Calu3 (cell line): Measurements from ENCODE around the gene OTOG. TPM values are rescaled to one million over a fixed set of nuclear protein-coding genes. Genes with fewer than 3 reads are reported as not detected.

Source experiments
- BruUV-seq: library from RNA; stranded (reverse); fragments of 400-500 nt; replicated peaks from 2 replicates; lab custom pipeline; 2021; lab: Mats Ljungman, UMichigan
- CTCF ChIA-PET: fragments of 300-600 bp; sonication (Branson Sonifier 250); formaldehyde crosslinking; loops from one replicate; lab custom pipeline; 2022; ENCODE audit warnings: antibody characterized with exemption; lab: Charles Lee
- DNase-seq: peaks from one replicate; pipeline ENCODE4 v3.0.0; 2022
- H3K27ac Mint-ChIP-seq: one replicate; pipeline ENCODE4 v1.8.0; 2022; ENCODE audit warnings: mixed read lengths; ENCODE audit not compliant: unreplicated experiment
- H3K27me3 Mint-ChIP-seq: one replicate; pipeline ENCODE4 v1.8.0; 2022; ENCODE audit warnings: mixed read lengths; ENCODE audit not compliant: unreplicated experiment
- H3K36me3 Mint-ChIP-seq: one replicate; pipeline ENCODE4 v1.8.0; 2022; ENCODE audit warnings: mild to moderate bottlenecking, moderate library complexity, mixed read lengths; ENCODE audit not compliant: insufficient read depth, unreplicated experiment
- H3K4me1 Mint-ChIP-seq: one replicate; pipeline ENCODE4 v1.8.0; 2022; ENCODE audit warnings: mild to moderate bottlenecking, low read depth, mixed read lengths; ENCODE audit not compliant: unreplicated experiment
- H3K4me3 Mint-ChIP-seq: one replicate; pipeline ENCODE4 v1.8.0; 2022; ENCODE audit warnings: mild to moderate bottlenecking, low read depth, moderate library complexity, mixed read lengths; ENCODE audit not compliant: unreplicated experiment
- H3K9me3 Mint-ChIP-seq: one replicate; pipeline ENCODE4 v1.8.0; 2022; ENCODE audit warnings: low read depth, mixed read lengths; ENCODE audit not compliant: unreplicated experiment
- intact Hi-C: fragments of 100-400 bp; cut with micrococcal nuclease; formaldehyde crosslinking; loops from one replicate; pipeline ENCODE4 v1.10.0; 2022; ENCODE audit not compliant: unreplicated experiment
- total RNA-seq: library from RNA; stranded (reverse); gene quantifications from 2 replicates; pipeline ENCODE4 v1.2.3, GENCODE V29; 2022
- TF ChIP-seq, protein P1 (sequence below): fragments of 200-600 bp; IDR thresholded peaks from one replicate; pipeline ENCODE4 v1.8.0; 2022; ENCODE audit warnings: antibody characterized with exemption; ENCODE audit not compliant: unreplicated experiment

The OTOG gene
- total RNA-seq, 1 experiment from 2014 or later: not detected

DNA sequence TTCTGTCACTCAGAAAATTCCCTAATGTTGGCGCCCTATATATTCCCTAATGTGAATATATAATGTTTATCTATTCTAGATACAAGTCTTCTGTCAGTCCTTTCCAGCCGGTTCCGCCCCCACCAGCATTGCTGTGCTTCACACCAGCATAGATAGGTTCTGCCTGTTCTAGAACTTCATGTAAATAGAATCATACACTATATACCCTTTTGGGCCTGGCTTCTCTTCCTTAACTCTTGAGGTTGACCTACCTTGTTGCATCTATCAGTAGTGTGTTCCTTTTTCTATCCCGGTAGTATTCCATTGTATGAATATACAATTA lies 34.6 kb downstream of the OTOG start:
- CTCF ChIA-PET: no interaction called here

DNA sequence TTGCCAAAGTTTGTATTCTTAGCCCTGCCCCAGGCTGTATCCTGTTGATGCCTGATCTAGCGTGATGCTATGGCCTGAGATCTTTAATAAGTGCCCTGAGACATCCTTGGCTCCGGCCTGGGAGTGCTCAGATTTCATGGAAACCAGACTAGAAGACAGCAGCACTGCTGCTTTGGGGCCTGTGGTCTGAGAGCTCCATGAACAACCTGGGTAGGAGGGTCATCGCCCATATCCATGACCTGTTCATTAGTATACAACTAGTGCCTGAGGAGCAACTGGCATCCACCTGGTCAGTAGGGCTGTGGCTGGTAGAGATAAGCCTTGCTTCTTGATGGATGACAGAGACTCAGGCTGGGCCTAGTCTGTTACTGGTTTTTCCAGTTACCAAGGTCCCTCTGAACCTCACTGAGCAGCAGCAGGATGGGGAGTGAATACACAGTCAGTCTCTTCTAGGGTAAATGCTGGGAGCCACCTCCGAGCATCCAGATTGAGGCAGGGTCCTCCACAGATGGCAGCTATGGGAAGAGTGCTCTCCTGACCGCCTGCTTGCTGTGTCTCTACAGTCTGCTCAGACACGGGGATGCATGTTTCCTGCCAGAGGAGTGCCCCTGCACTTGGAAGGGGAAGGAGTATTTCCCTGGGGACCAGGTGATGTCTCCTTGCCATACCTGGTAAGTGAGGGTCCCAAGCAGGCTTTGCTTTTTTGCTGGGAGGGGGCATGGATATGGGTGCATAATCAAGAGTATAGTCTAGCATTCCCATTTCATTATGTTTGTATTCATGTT lies 39.0 kb downstream of the OTOG start:
- Mint-ChIP-seq H3K4me3 (no peak overlapping the region), H3K27me3 (peaks cover 22% of the 10 kb centered on the region), H3K27ac (no peak overlapping the region), H3K9me3 (no peaks in the 10 kb centered on the region), H3K4me1 (no peaks in the 10 kb centered on the region), H3K36me3 (no peaks in the 10 kb centered on the region)
- CTCF ChIA-PET: no interaction called here
- no peak for DNase-seq
- intact Hi-C loops: no loop called here
- TF ChIP-seq, protein P1, sequence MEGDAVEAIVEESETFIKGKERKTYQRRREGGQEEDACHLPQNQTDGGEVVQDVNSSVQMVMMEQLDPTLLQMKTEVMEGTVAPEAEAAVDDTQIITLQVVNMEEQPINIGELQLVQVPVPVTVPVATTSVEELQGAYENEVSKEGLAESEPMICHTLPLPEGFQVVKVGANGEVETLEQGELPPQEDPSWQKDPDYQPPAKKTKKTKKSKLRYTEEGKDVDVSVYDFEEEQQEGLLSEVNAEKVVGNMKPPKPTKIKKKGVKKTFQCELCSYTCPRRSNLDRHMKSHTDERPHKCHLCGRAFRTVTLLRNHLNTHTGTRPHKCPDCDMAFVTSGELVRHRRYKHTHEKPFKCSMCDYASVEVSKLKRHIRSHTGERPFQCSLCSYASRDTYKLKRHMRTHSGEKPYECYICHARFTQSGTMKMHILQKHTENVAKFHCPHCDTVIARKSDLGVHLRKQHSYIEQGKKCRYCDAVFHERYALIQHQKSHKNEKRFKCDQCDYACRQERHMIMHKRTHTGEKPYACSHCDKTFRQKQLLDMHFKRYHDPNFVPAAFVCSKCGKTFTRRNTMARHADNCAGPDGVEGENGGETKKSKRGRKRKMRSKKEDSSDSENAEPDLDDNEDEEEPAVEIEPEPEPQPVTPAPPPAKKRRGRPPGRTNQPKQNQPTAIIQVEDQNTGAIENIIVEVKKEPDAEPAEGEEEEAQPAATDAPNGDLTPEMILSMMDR: no peak
- no TSS peak for BruUV-seq

More for the DNA sequence above, 34.6 kb downstream of the OTOG start:
- DNase-seq: no peak
- H3K4me3 Mint-ChIP-seq: no peak overlapping the region
- BruUV-seq: no TSS peak
- peaks cover 53% of the 10 kb centered on the region for H3K27me3 Mint-ChIP-seq
- H3K9me3 Mint-ChIP-seq: no peaks in the 10 kb centered on the region
- intact Hi-C loops: no loop called here
- TF ChIP-seq, protein P1: no peak
- H3K36me3 Mint-ChIP-seq: no peaks in the 10 kb centered on the region
- no peak overlapping the region for H3K27ac Mint-ChIP-seq
- H3K4me1 Mint-ChIP-seq: no peaks in the 10 kb centered on the region

DNA sequence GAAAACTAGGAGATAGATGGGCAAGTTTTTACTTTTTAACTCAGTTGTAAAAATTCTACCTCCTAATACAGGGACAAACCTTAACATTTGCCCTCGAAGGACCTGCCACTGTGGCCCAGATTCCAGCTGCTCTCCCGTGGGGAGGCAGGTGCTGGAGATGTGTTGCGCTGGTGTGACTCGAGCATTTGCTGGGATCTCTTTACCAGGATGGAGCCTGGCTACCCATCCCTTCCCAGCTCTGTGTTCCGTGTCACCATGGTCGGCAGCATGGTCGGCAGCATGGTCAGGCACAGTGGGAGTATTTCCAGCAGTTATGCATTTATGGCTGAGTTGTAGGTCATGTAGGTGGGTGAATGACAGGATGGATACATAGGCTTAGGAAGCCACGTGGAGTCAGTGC lies 41.1 kb downstream of the OTOG start:
- CTCF ChIA-PET: no interaction called here
- BruUV-seq: no TSS peak
- DNase-seq: no peak

DNA sequence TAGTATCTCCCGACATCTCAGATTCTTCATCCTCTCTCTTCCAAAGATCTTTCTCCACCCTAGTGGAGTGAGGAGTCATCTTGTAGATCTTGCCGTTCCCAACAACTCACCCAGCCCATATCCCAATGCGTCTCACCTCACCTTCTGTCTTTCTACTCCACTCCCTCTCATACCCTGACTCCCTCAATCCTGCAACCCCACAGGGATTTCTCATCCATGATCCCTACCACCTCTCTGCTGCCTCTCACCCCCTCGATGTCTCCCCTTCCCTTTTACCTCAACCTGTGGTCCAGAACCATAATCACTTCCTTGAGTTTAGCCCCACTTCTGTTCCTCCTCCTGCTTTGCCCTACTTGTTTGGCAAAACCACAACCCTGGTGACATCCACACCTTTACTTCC lies 41.7 kb downstream of the OTOG start:
- Mint-ChIP-seq H3K9me3 (no peaks in the 10 kb centered on the region), H3K4me1 (no peaks in the 10 kb centered on the region), H3K4me3 (no peak overlapping the region), H3K27ac (no peak overlapping the region), H3K27me3 (peaks cover 39% of the 10 kb centered on the region), H3K36me3 (no peaks in the 10 kb centered on the region)
- CTCF ChIA-PET: interaction anchor here (0.6 kb wide), 1 partner anchor 133 kb away, joined by 3 read pairs; no protein-coding TSS in a partner anchor
- intact Hi-C loops: no loop called here
- no TSS peak for BruUV-seq
- TF ChIP-seq, protein P1: no peak
- DNase-seq: no peak

More for the DNA sequence above, 41.1 kb downstream of the OTOG start:
- no peaks in the 10 kb centered on the region for H3K36me3 Mint-ChIP-seq
- H3K27me3 Mint-ChIP-seq: peaks cover 33% of the 10 kb centered on the region
- no peaks in the 10 kb centered on the region for H3K4me1 Mint-ChIP-seq
- H3K27ac Mint-ChIP-seq: no peak overlapping the region
- no peak overlapping the region for H3K4me3 Mint-ChIP-seq
- no peaks in the 10 kb centered on the region for H3K9me3 Mint-ChIP-seq
- TF ChIP-seq, protein P1: no peak
- intact Hi-C loops: no loop called here
